HG02970 (cell line): ENCODE data around the gene TMA7.
"Not testable (repeated sequence)": the region's sequence is repeated elsewhere in the genome, so short reads cannot be mapped to it uniquely, and the experiment has no call there.

Source experiments
- ATAC-seq: cut with Tn5 transposase; IDR thresholded peaks from one replicate; pipeline ENCODE4 v1.9.1; 2021; ENCODE audit warnings: mild to moderate bottlenecking, moderate library complexity, moderate number of reproducible peaks; ENCODE audit not compliant: unreplicated experiment, low FRiP score

Gene TMA7

DNA sequence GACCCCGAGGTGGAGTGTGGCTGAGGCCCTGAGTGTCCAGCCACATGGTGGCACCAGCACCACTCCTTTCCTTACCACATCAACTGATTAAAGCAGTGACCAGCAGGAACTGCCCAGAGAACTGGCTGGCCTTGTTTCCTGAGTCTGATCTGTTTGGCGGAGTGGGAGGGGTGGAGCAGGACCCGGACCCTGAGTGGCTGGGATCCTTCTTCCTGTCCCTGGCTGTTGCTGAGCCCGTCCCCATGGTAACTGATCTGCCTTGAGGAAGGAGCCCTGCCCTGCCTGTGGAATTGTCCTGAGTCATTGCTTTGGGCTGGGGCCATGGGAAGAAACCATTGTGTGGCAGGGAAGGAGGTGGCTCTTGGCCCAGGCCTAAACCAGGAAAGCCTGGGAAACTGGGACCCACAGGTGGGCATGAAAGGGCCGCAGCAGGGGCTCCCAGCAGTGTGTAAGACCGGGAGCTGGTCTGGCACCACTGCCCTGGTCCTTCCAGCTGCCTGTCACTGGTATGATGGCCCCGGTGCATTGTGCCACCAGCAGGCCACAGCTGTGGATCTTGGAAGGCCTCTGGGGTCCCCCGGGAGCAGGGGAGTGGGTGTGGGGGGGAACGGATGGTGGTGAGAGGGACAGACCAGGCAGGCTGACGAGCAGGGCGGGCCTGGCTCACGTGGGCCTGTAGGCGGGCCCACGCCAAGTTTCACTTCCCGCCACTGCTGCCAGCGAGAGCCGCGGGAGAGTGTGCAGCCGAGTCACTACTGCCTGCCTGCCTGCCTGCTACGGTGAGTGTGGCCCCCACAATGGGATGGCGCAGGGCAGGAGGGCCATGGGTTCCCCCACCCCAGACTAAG lies 25.7 kb downstream of the TMA7 start:
- ATAC-seq, result peak; percentile 71

DNA sequence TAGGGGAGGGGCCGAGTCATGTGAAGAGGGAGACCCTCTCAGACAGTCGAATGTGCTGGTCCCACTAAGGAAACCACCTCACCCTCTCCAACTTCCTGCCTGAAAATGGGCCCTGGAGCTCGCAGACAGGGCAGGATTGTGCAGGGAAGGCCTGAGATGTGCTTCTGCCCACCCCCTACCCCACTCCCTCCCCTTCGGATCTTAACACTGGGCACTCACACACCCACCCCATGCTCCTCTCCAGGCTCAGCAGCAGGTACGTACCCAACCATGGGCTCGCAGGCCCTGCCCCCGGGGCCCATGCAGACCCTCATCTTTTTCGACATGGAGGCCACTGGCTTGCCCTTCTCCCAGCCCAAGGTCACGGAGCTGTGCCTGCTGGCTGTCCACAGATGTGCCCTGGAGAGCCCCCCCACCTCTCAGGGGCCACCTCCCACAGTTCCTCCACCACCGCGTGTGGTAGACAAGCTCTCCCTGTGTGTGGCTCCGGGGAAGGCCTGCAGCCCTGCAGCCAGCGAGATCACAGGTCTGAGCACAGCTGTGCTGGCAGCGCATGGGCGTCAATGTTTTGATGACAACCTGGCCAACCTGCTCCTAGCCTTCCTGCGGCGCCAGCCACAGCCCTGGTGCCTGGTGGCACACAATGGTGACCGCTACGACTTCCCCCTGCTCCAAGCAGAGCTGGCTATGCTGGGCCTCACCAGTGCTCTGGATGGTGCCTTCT lies 26.5 kb downstream of the TMA7 start:
- no peak for ATAC-seq

DNA sequence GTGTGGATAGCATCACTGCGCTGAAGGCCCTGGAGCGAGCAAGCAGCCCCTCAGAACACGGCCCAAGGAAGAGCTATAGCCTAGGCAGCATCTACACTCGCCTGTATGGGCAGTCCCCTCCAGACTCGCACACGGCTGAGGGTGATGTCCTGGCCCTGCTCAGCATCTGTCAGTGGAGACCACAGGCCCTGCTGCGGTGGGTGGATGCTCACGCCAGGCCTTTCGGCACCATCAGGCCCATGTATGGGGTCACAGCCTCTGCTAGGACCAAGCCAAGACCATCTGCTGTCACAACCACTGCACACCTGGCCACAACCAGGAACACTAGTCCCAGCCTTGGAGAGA lies 27.0 kb downstream of the TMA7 start:
- ATAC-seq, result no peak

DNA sequence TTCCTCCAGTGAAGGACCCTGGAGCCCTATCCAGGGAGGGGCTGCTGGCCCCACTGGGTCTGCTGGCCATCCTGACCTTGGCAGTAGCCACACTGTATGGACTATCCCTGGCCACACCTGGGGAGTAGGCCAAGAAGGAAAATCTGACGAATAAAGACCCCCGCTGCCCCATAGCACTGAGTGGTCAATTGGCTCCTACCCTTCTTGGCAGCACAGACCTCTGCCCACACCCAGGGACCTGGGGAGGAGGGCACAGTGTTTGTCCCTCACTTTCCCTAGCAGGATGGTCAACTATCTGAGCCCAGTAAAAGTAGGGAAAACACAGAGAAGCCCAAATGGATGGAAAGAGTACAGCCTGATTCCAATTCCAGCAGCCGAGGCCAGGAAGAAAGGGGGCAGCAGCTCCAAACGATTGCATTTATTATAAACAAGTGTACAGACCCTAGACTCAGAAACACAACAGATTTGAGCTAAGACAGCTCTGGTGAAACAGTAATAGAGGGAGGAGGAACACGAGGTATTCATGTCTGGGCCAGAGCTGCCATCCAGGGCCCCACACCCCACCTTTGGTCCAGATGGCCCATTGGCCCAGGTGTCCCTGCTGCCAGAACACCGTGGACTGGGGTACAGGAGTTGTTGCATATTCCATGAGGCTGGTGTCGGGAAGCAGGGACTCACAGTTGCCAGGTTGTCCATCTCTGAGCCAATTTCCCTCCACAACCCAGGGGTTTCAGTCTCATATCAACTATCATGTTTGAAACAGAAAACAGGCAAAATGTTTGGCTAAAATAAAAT lies 27.6 kb downstream of the TMA7 start:
- ATAC-seq, result no peak

DNA sequence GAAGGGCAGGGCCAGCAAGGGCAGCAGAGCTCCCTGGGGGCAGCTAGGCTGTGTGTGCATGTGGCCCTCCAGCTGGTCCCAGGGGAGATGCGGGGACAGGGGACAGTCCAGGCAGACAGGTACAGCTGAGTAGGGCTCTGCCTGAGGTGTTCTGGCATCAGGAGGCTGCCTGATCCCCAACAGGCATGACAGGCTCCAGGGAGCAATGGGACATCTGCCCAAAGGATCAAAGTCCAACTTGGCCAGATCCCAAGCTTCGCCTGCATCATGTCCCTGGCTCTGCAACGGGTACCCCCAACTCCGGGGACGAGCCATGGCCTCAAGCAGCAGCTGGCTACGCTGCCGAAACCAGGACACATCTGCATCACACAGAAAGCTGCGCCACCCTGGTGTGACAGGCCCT lies 28.3 kb downstream of the TMA7 start:
- ATAC-seq, result no peak

DNA sequence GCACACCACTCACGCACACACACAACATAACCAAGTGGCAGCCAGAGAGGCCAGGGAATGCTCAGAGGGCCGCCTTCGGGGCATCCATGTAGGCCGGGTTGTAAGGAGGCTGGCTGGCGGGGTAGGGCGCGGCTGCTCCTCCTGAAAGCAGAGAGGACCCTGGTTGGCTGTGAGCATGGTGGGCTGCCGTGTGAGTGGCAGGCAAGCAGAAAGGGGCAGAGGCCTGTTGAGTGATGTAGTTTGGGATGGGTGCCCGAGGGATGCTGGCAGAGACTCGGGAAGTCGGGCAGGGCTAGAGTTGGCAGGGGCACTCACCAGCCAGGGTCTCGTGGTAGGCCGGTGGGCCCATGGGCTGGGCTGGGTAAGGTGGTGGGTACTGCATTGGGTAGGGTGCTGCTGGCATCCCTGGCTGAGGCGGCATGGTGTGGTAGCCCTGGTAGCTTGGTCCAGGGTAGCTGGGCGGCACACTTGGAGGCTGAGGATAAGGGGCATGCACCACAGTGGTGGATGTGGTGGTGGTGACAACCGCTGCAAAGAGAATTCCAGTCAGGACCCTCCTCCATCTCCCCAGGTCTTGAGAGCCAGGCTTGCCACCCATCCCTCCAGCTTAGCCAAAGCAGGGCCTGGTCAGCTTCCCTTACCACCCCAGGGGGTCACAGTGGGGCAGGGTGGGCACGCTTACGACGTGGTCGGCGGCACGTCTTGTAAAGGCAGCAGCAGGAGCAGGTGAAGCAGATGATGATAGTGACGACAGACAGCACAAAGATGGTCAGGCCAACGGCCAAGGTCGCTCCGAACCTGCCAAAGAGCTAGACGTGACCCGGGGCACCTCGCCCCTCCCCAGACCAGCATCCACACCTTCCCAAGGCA lies 29.2 kb downstream of the TMA7 start:
- no peak for ATAC-seq

DNA sequence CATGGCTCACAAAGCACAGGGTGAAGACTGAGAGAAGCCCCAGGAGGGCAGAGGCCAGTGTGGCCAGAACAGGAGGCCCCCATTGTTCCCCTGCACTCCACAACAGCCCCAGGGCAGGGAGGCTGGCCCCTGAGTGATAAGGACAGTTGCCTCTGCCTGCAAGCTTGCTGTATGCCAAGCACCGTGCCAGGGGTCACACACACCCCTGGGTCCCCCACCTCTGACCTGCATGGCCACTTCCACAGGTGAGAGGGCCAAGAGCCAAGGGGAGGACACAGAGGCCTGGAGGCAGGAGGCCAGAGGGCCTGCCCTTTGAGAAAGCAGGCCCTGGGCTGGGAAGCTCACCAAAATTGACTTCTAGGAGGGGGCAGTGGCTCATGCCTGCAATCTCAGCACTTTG lies 30.2 kb downstream of the TMA7 start:
- ATAC-seq, result no peak

DNA sequence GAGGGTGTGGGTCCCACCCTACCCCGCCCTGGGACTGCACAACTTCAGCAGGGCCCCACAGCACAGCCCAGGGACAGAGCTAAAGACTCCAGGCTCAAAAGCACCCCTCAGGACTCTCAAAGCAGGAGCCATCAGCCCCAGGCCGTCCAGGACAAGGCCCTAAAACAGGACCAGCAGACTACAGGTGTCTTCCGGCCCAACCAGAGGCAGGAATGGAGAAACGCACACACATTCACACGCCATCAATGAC lies 32.5 kb downstream of the TMA7 start:
- ATAC-seq, result no peak

DNA sequence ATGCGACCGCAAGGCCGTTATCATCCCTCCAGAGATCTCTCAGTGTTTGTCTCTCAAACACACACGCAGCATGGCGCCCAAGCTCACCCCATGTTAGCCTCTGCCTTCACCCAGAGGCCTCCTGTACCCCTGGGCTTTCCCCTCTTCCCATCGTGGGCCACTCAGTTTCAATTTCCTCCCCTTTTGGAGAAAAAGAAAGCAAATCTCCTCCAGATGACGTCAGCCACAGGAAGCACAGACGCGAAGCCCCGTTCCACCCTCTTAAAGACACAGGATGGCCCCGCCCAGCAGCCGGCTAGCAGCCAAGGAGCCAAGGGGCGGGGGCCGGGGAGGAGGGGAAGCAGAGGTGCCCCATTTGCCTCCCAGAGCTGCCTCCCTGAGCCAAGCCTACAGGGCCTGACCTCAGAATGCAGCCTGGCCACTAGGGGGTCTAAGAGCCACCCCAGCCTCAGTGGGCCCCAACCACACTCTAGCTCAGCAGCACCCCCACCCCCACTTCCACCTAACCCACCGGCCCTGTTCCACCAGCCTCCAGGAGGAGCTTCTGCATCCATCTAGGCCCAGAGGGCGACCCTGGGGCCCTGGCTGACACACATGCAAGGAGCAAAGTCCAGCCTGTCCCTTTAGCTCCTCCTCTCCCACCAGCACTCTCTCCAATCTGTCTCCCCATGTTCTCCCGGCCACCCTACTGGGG lies 33.0 kb downstream of the TMA7 start:
- ATAC-seq, result peak; percentile 75

DNA sequence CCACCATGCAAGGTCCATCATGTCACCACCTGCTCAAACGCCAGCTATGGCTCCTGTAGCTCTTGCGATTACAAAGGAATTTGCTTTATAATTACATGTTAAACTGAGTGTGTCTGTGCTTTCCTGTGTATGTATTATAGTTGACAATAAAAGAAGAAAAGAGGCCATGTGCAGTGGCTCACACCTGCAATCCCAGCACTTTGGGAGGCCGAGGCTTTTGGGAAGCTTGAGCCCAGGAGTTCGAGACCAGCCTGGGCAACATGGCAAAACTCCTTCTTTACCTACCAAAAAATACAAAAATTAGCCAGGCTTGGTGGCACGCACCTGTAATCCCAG lies 33.5 kb downstream of the TMA7 start:
- ATAC-seq, result no peak

DNA sequence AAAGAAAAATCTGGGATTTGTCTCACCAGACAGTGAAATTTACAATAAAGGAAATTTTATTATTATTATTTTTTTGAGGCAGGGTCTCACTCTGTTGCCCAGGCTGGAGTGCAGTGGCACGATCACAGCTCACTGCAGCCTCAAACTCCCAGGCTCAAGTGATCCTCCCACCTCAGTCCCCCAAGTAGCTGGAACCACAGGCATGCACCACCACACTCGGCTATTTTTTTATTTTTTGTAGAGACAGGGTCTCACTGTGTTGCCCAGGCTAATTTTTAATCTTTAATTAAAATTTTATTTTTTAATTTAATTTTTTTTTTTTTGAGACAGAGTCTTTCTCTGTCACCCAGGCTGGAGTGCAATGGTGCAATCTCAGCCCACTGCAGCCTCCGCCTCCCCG lies 34.0 kb downstream of the TMA7 start:
- ATAC-seq, result not testable (repeated sequence)

DNA sequence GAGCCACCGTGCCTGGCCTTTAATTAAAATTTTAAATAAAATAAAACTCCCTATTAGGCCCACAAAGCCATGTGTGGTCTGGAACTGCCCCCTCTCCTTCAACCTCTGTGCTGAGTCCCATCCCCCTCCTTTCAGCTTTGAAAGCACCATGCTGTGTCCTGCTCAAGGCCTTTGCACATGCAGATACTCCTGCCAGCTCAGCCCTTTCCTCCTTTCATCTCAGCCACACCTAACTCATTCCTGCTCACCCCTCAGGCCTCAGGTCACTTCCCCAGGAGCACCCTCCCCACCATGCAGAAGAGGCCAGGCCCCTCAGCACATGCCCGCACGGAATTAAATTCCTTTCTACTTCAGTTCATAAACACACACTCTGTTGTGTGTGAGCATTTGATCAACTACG lies 34.6 kb downstream of the TMA7 start:
- no peak for ATAC-seq

DNA sequence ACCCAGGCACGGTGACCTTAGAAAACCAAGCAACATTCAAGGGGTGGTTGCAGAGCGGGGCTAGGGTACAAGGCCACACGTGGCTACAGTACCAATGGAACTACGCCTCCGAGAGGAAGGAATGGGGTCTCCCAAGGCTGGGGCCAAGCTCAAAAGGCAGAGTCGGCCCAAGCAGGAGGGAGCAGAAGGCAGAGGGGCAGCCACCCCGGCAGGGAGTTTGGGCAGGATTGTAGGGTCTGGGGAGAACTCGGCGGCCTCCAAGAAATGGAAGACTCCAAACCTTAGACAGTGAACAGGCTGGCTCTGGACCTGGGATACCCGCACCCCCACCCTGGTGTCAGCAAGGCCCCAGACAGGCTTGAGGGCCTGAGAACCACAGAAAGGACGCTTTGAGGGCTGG lies 35.1 kb downstream of the TMA7 start:
- ATAC-seq, result no peak

DNA sequence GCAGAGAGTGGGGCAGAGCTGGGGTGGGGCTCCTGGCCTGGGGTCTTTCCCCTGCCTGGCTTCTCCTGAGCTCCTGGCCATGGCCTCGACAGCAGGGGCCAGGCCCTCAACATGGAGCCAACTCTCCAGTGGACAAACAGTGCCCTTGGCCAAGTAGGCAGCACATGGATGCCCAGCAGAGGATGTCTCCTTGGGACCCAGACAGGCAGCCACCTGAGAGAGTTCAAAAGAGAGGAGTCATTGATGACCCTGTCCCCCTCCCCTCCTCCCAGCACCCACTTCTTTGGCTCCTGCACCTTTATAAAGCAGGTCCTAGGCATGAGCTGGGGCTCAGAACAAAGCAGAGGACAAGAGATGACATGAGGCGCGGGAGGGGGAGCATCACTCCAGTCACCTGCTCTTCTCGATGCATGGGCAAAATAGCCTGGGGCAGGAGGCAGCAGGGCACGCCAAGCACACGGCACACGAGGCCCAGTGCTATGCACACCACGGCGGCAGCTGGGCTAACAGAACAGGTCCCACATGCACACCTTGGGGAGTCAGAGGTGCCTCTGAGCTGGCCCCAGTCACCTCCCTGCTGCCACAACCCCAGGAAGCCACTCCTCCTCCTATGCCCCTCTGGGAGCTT lies 36.5 kb downstream of the TMA7 start:
- ATAC-seq, result no peak

DNA sequence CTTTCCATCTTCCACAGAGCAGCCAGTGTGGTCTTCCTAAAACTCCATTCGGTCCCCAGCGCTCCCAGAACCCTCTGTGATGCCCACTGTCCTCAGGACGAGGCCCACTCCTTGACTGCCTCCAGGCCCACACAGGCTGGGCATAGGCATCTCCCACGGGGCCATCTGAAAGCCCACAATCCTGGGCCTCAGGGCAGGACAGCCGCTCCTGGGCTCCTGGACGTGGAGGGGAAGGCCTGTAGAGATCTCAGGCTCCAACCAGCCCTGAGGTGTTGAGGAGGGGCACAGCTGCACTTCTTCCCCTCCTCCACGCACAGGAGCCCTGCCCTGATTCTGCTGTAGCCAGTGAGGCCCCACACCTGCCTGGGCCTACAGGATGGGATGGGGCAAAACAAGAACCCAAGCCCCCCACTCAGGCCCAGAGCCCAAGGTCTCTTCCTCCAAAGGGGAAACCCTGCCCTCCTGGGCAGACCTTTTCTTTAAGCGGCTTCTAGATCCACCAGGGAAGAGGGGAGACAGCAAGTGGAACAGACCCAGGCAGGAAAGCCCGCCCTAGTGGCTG lies 38.0 kb downstream of the TMA7 start:
- ATAC-seq, result no peak

DNA sequence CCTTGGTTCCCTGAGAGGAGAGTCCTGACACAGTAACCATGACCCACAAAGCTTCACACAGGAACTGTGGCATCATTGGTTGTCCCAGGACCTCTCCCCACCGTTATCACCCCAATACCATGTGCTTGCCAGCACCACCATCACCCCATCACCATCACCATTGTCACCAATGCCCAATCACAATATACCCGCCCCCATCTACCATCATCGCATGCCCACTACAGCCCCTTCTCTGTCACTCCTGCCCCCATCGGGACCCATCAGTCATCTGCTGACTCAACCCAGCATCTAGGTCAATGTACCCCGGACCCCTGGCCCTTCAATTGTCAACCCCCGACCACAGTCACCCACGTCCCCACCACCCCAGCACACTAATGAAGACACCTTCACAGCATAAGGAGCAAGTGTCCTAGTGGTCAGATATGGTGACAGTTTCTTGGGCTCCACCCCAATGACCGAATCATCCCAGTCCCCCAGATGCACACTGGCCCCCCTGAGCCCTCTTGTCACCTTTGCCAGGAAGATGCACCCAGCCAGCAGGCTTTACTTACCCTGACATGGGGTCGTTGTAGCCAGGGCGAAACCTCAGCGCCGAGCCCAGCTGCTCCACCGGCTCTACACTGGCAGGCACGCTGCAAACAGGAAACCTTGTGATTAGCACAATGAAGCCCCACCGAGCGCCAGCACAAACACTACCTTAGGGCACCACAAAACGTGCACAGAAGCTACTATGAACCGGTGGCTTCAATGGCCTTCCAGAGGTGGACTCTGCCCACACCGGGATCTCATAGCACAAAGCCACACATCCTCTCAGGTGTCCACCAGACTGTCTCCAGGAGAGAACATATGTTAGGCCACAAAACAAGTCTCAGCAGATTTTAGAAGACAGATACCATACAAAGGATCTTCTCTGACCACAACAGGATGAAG lies 38.8 kb downstream of the TMA7 start:
- ATAC-seq, result no peak

DNA sequence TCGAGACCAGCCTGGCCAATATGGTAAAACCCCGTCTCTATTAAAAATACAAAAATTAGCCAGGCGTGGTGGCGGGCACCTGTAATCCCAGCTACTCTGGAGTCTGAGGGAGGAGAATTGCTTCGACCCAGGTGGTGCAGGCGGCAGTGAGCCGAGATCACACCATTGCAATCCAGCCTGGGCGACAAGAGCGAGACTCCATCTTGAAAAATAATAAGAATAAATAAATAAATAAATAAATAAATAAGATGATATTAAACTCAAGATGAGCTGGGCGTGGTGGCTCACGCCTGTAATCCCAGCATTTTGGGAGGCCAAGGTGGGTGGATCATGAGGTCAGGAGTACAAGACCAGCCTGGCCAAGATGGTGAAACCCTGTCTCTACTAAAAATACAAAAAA lies 40.8 kb downstream of the TMA7 start:
- ATAC-seq, result not testable (repeated sequence)

DNA sequence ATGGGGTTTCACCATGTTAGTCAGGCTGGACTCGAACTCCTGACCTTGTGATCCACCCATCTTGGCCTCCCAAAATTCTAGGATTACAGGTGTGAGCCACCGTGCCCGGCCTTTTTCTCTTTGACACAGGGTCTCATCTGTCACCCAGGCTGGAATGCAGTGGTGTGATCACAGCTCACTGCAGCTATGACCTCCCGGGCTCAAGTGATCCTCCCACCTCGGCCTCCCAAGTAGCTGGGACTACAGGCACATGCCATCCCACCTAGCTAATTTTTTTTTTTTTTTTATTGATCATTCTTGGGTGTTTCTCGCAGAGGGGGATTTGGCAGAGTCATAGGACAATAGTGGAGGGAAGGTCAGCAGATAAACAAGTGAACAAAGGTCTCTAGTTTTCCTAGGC lies 42.8 kb downstream of the TMA7 start:
- ATAC-seq, result not testable (repeated sequence)
